Neuronal stem cell (in vitro differentiated cells): ENCODE results near the gene SULT1C4.

Experiments used
- DNase-seq: peaks from one replicate; pipeline ENCODE4 v3.0.0-alpha.2; 2013; ENCODE audit warnings: low spot score
- H2AFZ ChIP-seq: one replicate; pipeline ENCODE4 v1.6.1; 2013; ENCODE audit warnings: mild to moderate bottlenecking, low read length, inconsistent platforms
- H2AK5ac ChIP-seq: 2 replicates; pipeline ENCODE4 v1.6.1; 2013; ENCODE audit warnings: low read depth, mild to moderate bottlenecking, inconsistent platforms, low read length, moderate library complexity, mixed read lengths
- H2BK120ac ChIP-seq: 2 replicates; pipeline ENCODE4 v1.6.1; 2013; ENCODE audit warnings: low read depth, mild to moderate bottlenecking, inconsistent platforms, low read length, moderate library complexity, mixed read lengths
- H2BK12ac ChIP-seq: one replicate; pipeline ENCODE4 v1.6.1; 2013; ENCODE audit warnings: low read length, inconsistent platforms
- H2BK15ac ChIP-seq: 2 replicates; pipeline ENCODE4 v1.6.1; 2013; ENCODE audit warnings: mild to moderate bottlenecking, low read length, inconsistent platforms, mixed read lengths
- H2BK5ac ChIP-seq: one replicate; pipeline ENCODE4 v1.6.1; 2013; ENCODE audit warnings: inconsistent platforms, mild to moderate bottlenecking, low read length, moderate library complexity
- H3K14ac ChIP-seq: one replicate; pipeline ENCODE4 v1.6.1; 2013; ENCODE audit warnings: low read length, inconsistent platforms
- H3K18ac ChIP-seq: 2 replicates; pipeline ENCODE4 v1.6.1; 2013; ENCODE audit warnings: low read length, inconsistent platforms
- H3K23ac ChIP-seq: 2 replicates; pipeline ENCODE4 v1.6.1; 2013; ENCODE audit warnings: low read depth, mild to moderate bottlenecking, mixed read lengths, low read length, inconsistent platforms; ENCODE audit not compliant: poor library complexity
- H3K27ac ChIP-seq: replicated peaks from 3 replicates; pipeline ENCODE4 v1.5.1; 2013; ENCODE audit warnings: low read length, inconsistent platforms
- H3K27me3 ChIP-seq, 3 experiments: 2 replicates each; pipeline ENCODE4 v1.6.1; 2013; ENCODE audit warnings: low read length in 3 of 3, mild to moderate bottlenecking in 2 of 3, inconsistent platforms in 1 of 3, low read depth in 1 of 3, mixed read lengths in 1 of 3, moderate library complexity in 1 of 3; ENCODE audit not compliant: control insufficient read depth in 3 of 3, insufficient read depth in 3 of 3
- H3K36me3 ChIP-seq, 2 donors: replicated peaks in 1 of 2; 2 replicates each; pipeline ENCODE4 v1.6.1; 2013; ENCODE audit warnings: low read length in 2 of 2; ENCODE audit not compliant: control insufficient read depth in 2 of 2, insufficient read depth in 2 of 2
- H3K4ac ChIP-seq: 2 replicates; pipeline ENCODE4 v1.6.1; 2013; ENCODE audit warnings: inconsistent platforms, mild to moderate bottlenecking, low read length, moderate library complexity
- H3K4me1 ChIP-seq, 2 donors: 1 replicate in 1 of 2; 2 replicates in 1 of 2; pipeline ENCODE4 v1.6.1; 2013; ENCODE audit warnings: low read length in 2 of 2, low read depth in 1 of 2; ENCODE audit not compliant: control insufficient read depth in 2 of 2, insufficient read depth in 1 of 2
- H3K4me2 ChIP-seq: one replicate; pipeline ENCODE4 v1.6.1; 2013; ENCODE audit warnings: mild to moderate bottlenecking, low read length, inconsistent platforms; ENCODE audit not compliant: insufficient read depth, poor library complexity, severe bottlenecking
- H3K4me3 ChIP-seq, 2 donors: 2 replicates each; pipeline ENCODE4 v1.5.1; 2013; ENCODE audit warnings: low read length in 2 of 2, mild to moderate bottlenecking in 2 of 2, inconsistent platforms in 1 of 2, moderate library complexity in 1 of 2
- H3K79me1 ChIP-seq: one replicate; pipeline ENCODE4 v1.6.1; 2013; ENCODE audit warnings: low read depth, mild to moderate bottlenecking, inconsistent platforms, low read length, moderate library complexity
- H3K9ac ChIP-seq: one replicate; pipeline ENCODE4 v1.6.1; 2013; ENCODE audit warnings: mild to moderate bottlenecking, low read depth, low read length, inconsistent platforms; ENCODE audit not compliant: poor library complexity
- H3K9me3 ChIP-seq, 2 donors: replicated peaks in 1 of 2; 2 replicates each; pipeline versions ENCODE3 to v1.6.1; 2013; ENCODE audit warnings: low read length in 2 of 2, mild to moderate bottlenecking in 2 of 2, inconsistent platforms in 1 of 2, low read depth in 1 of 2, mixed read lengths in 1 of 2, moderate library complexity in 1 of 2; ENCODE audit not compliant: control insufficient read depth in 2 of 2, insufficient read depth in 1 of 2
- H4K8ac ChIP-seq: one replicate; pipeline ENCODE4 v1.6.1; 2013; ENCODE audit warnings: low read depth, mild to moderate bottlenecking, inconsistent platforms, low read length, moderate library complexity
- H4K91ac ChIP-seq: one replicate; pipeline ENCODE4 v1.6.1; 2013; ENCODE audit warnings: low read length, low read depth, mild to moderate bottlenecking, inconsistent platforms; ENCODE audit not compliant: poor library complexity
- WGBS, 2 donors: extraction: QIAGEN DNeasy Blood & Tissue Kit; methylation state at CpG; one replicate each; pipeline ENCODE4 v1.1.7; 2013; ENCODE audit warnings: missing lambda C conversion rate in 2 of 2, mixed read lengths in 1 of 2; ENCODE audit not compliant: insufficient read length in 2 of 2, insufficient replicate concordance in 1 of 2; ENCODE audit errors: extremely low coverage in 2 of 2; 5-methylcytosine and 5-hydroxymethylcytosine counted together

SULT1C4 gene

DNA sequence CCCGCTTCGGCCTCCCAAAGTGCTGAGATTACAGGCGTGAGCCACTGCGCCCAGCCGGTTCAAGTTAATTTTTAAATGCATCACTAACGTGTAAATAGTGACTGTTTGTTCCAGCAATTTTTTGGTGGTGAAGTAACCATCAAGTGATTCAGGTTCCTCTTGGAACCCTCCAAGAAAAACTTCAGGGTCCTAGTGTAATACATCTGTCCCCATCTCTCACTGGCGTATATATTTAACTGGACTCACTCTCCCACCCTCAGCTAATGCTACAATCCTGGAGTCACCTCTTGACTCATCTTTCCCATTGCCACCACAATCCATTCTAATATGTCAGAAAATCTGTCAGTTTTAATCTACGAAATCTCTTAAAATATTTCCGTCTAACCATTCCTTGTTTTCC is 10.3 kb downstream of the SULT1C4 start:
- Histone ChIP-seq H2BK5ac (no peak overlapping the region), H3K27ac (no peak overlapping the region), H3K79me1 (no peaks in the 10 kb centered on the region), H3K4me3 (no peak overlapping the region), H2BK120ac (no peak overlapping the region), H2BK15ac (no peak overlapping the region), H3K9me3 (peaks cover 0 to 4% of the 10 kb centered on the region in 2 donors), H3K9ac (no peak overlapping the region), H3K27me3 (no peaks in the 10 kb centered on the region), H3K18ac (no peak overlapping the region), H3K4me2 (no peak overlapping the region), H2BK12ac (no peak overlapping the region), H3K4ac (no peak overlapping the region), H2AFZ (no peak overlapping the region), H2AK5ac (no peak overlapping the region), H4K91ac (no peak overlapping the region), H3K14ac (no peak overlapping the region), H3K4me1 (peaks cover under 1 to 4% of the 10 kb centered on the region in 2 donors), H3K23ac (no peak overlapping the region), H3K36me3 (peaks cover 0 to 22% of the 10 kb centered on the region in 2 donors), H4K8ac (no peak overlapping the region)
- DNase-seq = no peak
- 100% methylated on average over 2 of the region's 9 CpGs for WGBS, 2 donors

- no peak overlapping the region for H2BK15ac ChIP-seq
- H3K27ac ChIP-seq = no peak overlapping the region
- H2AK5ac ChIP-seq = no peak overlapping the region
- H2BK120ac ChIP-seq = no peak overlapping the region
- no peaks in the 10 kb centered on the region for H3K79me1 ChIP-seq
- no peak overlapping the region for H2AFZ ChIP-seq
- no CpG with 5 or more reads among the region's 2 CpGs for WGBS, 2 donors
- no peak overlapping the region for H3K4ac ChIP-seq
- no peak overlapping the region for H3K4me3 ChIP-seq
- H3K4me1 ChIP-seq = no peaks in the 10 kb centered on the region
- peaks cover 0 to 8% of the 10 kb centered on the region in 2 donors for H3K36me3 ChIP-seq
- H4K8ac ChIP-seq = no peak overlapping the region
- no peak overlapping the region for H2BK12ac ChIP-seq
- no peak overlapping the region for H3K23ac ChIP-seq
- H4K91ac ChIP-seq = no peak overlapping the region
- DNase-seq = no peak
- H2BK5ac ChIP-seq = no peak overlapping the region
- no peak overlapping the region for H3K9ac ChIP-seq
- peaks cover 0 to 4% of the 10 kb centered on the region in 2 donors for H3K9me3 ChIP-seq
- H3K14ac ChIP-seq = no peak overlapping the region
- no peak overlapping the region for H3K18ac ChIP-seq
- no peak overlapping the region for H3K4me2 ChIP-seq
- no peaks in the 10 kb centered on the region for H3K27me3 ChIP-seq
Measured at GRCh38 chr2:108390340-108390739, 12.6 kb downstream of the SULT1C4 start.

GRCh38 chr2:108392029-108392428 is 14.3 kb downstream of the SULT1C4 start:
- Histone ChIP-seq H2BK15ac (no peak overlapping the region), H3K4ac (no peak overlapping the region)

GRCh38 chr2:108393197-108393596 is 15.4 kb downstream of the SULT1C4 start:
- Histone ChIP-seq H3K9ac (no peak overlapping the region), H3K18ac (no peak overlapping the region), H2BK15ac (no peak overlapping the region), H3K27me3 (no peaks in the 10 kb centered on the region), H2BK5ac (no peak overlapping the region), H3K4me2 (no peak overlapping the region), H3K4me3 (no peak overlapping the region), H4K8ac (no peak overlapping the region), H3K9me3 (peaks cover 2 to 4% of the 10 kb centered on the region in 2 donors), H3K79me1 (no peaks in the 10 kb centered on the region), H2AK5ac (no peak overlapping the region), H3K27ac (no peak overlapping the region), H3K14ac (no peak overlapping the region), H2BK120ac (no peak overlapping the region), H3K36me3 (peaks cover 0 to 5% of the 10 kb centered on the region in 2 donors), H3K4ac (no peak overlapping the region), H4K91ac (no peak overlapping the region), H3K4me1 (no peaks in the 10 kb centered on the region), H2BK12ac (no peak overlapping the region), H2AFZ (no peak overlapping the region), H3K23ac (no peak overlapping the region)
- DNase-seq = no peak

More at GRCh38 chr2:108392029-108392428, 14.3 kb downstream of the SULT1C4 start:
- Histone ChIP-seq H3K4me2 (no peak overlapping the region), H3K27ac (no peak overlapping the region), H3K27me3 (no peaks in the 10 kb centered on the region), H3K23ac (no peak overlapping the region), H3K18ac (no peak overlapping the region), H3K9ac (no peak overlapping the region), H2AK5ac (no peak overlapping the region), H3K9me3 (peaks cover 0 to 4% of the 10 kb centered on the region in 2 donors), H4K8ac (no peak overlapping the region), H2BK5ac (no peak overlapping the region), H3K4me3 (no peak overlapping the region), H2AFZ (no peak overlapping the region), H2BK12ac (no peak overlapping the region), H3K4me1 (no peaks in the 10 kb centered on the region), H3K14ac (no peak overlapping the region), H2BK120ac (no peak overlapping the region), H3K36me3 (peaks cover 0 to 5% of the 10 kb centered on the region in 2 donors), H3K79me1 (no peaks in the 10 kb centered on the region), H4K91ac (no peak overlapping the region)
- no peak for DNase-seq
- WGBS, 2 donors = no CpG with 5 or more reads among the region's 1 CpG
